GM21529 (cell line): Measurements from ENCODE around the gene RIOK1.
"Not testable (repeated sequence)": the region's sequence is repeated elsewhere in the genome, so short reads cannot be mapped to it uniquely, and the experiment has no call there.

Source experiments
- ATAC-seq: cut with Tn5 transposase; IDR thresholded peaks from one replicate; pipeline ENCODE4 v1.9.1; 2021; ENCODE audit not compliant: unreplicated experiment

The RIOK1 gene

GRCh38 chr6:7389451-7390225 is at the start of gene RIOK1, which contains the start of gene CAGE1:
RIOK1 (plus strand) TSS chr6:7389808; CDS start chr6:7390003, 195 bp downstream.
CAGE1 (minus strand) TSS chr6:7389742; CDS start chr6:7387173, 2,569 bp downstream.
- ATAC-seq = peak; percentile 96

- ATAC-seq = no peak
These were observed 48.3 kb upstream of the RIOK1 start for GRCh38 chr6:7341271-7341670.

GRCh38 chr6:7341989-7342742 is 47.4 kb upstream of the RIOK1 start:
- ATAC-seq = peak; percentile 67

- no peak for ATAC-seq
These were observed 45.8 kb upstream of the RIOK1 start for GRCh38 chr6:7343546-7344475.

GRCh38 chr6:7344773-7345450 is 44.7 kb upstream of the RIOK1 start:
- not testable (repeated sequence) for ATAC-seq

- ATAC-seq = not testable (repeated sequence)
These were observed 42.0 kb upstream of the RIOK1 start for GRCh38 chr6:7347551-7347997.

- not testable (repeated sequence) for ATAC-seq
These were observed 39.0 kb upstream of the RIOK1 start for GRCh38 chr6:7350591-7350990.

- ATAC-seq = not testable (repeated sequence)
These were observed 37.7 kb upstream of the RIOK1 start for GRCh38 chr6:7351916-7352315.

GRCh38 chr6:7367408-7367807 is 22.2 kb upstream of the RIOK1 start:
- ATAC-seq = no peak

- no peak for ATAC-seq
These were observed 15.9 kb upstream of the RIOK1 start for GRCh38 chr6:7373739-7374138.

- no peak for ATAC-seq
These were observed 11.6 kb upstream of the RIOK1 start for GRCh38 chr6:7377961-7378360.

GRCh38 chr6:7378740-7379139 is 10.9 kb upstream of the RIOK1 start:
- ATAC-seq = no peak

- ATAC-seq = no peak
These were observed 8.5 kb upstream of the RIOK1 start for GRCh38 chr6:7381092-7381491.

GRCh38 chr6:7389162-7389450 is 502 bp upstream of the RIOK1 start:
- ATAC-seq = no peak

- ATAC-seq = peak; percentile 19
These were observed 744 bp downstream of the RIOK1 start for GRCh38 chr6:7390226-7390878.

- ATAC-seq = no peak
These were observed 1.5 kb downstream of the RIOK1 start for GRCh38 chr6:7391151-7391550.

GRCh38 chr6:7392402-7392801 is 2.8 kb downstream of the RIOK1 start:
- no peak for ATAC-seq

GRCh38 chr6:7401075-7401474 is 11.5 kb downstream of the RIOK1 start:
- no peak for ATAC-seq

- no peak for ATAC-seq
These were observed 13.1 kb downstream of the RIOK1 start for GRCh38 chr6:7402716-7403115.

GRCh38 chr6:7404546-7404945 is 14.9 kb downstream of the RIOK1 start:
- no peak for ATAC-seq
